H9 (cell line): ENCODE measurements around the gene ATP8A2. TPM values are rescaled to one million over a fixed set of nuclear protein-coding genes. Genes with fewer than 3 reads are reported as not detected.

Source experiments
- DNase-seq: peaks from one replicate; pipeline ENCODE4 v3.0.0-alpha.2; 2017
- H2AFZ ChIP-seq: one replicate; pipeline ENCODE4 v1.6.1; 2013; ENCODE audit warnings: mild to moderate bottlenecking, low read length, control low read depth, moderate library complexity
- H2AK5ac ChIP-seq: 2 replicates; pipeline ENCODE4 v1.6.1; 2013; ENCODE audit warnings: low read length, control low read depth, mixed read lengths; ENCODE audit not compliant: insufficient read length
- H2BK120ac ChIP-seq: one replicate; pipeline ENCODE4 v1.6.1; 2013; ENCODE audit warnings: low read depth, mild to moderate bottlenecking, low read length, control low read depth, inconsistent platforms; ENCODE audit not compliant: poor library complexity, severe bottlenecking
- H2BK12ac ChIP-seq: 2 replicates; pipeline ENCODE4 v1.6.1; 2013; ENCODE audit warnings: low read length, control low read depth, mixed read lengths, low read depth; ENCODE audit not compliant: insufficient read length
- H2BK15ac ChIP-seq: 2 replicates; pipeline ENCODE4 v1.6.1; 2013; ENCODE audit warnings: low read depth, low read length, control low read depth
- H2BK20ac ChIP-seq: one replicate; pipeline ENCODE4 v1.6.1; 2013; ENCODE audit warnings: low read depth, mild to moderate bottlenecking, low read length, control low read depth, inconsistent platforms; ENCODE audit not compliant: poor library complexity, severe bottlenecking
- H2BK5ac ChIP-seq: 2 replicates; pipeline ENCODE4 v1.6.1; 2013; ENCODE audit warnings: low read length, control low read depth, mixed read lengths; ENCODE audit not compliant: insufficient read length
- H3K14ac ChIP-seq: 2 replicates; pipeline ENCODE4 v1.6.1; 2013; ENCODE audit warnings: low read length, control low read depth; ENCODE audit not compliant: insufficient read depth
- H3K18ac ChIP-seq: 2 replicates; pipeline ENCODE4 v1.6.1; 2013; ENCODE audit warnings: low read depth, mild to moderate bottlenecking, mixed read lengths, low read length, control low read depth; ENCODE audit not compliant: insufficient read length
- H3K23ac ChIP-seq: 2 replicates; pipeline ENCODE4 v1.6.1; 2013; ENCODE audit warnings: low read length, control low read depth, mixed read lengths, low read depth; ENCODE audit not compliant: insufficient read length
- H3K23me2 ChIP-seq: 2 replicates; pipeline ENCODE4 v1.6.1; 2013; ENCODE audit warnings: low read depth, mild to moderate bottlenecking, mixed read lengths, low read length, control low read depth; ENCODE audit not compliant: insufficient read length, poor library complexity, severe bottlenecking
- H3K27ac ChIP-seq: 2 replicates; pipeline ENCODE4 v1.5.1; 2013; ENCODE audit warnings: low read length, control low read depth, mixed read lengths, low read depth; ENCODE audit not compliant: insufficient read length
- H3K27me3 ChIP-seq: 2 replicates; pipeline ENCODE4 v1.6.1; 2013; ENCODE audit warnings: low read length, control low read depth, inconsistent platforms; ENCODE audit not compliant: insufficient read depth
- H3K4ac ChIP-seq: 2 replicates; pipeline ENCODE4 v1.6.1; 2013; ENCODE audit warnings: low read depth, mild to moderate bottlenecking, control low read depth, inconsistent platforms, low read length, moderate library complexity
- H3K4me1 ChIP-seq: 2 replicates; pipeline ENCODE4 v1.6.1; 2013; ENCODE audit warnings: low read length, control low read depth, inconsistent platforms; ENCODE audit not compliant: insufficient read depth
- H3K4me2 ChIP-seq: 2 replicates; pipeline ENCODE4 v1.6.1; 2013; ENCODE audit warnings: low read length, control low read depth, mixed read lengths; ENCODE audit not compliant: insufficient read length, insufficient read depth
- H3K56ac ChIP-seq: 2 replicates; pipeline ENCODE4 v1.6.1; 2013; ENCODE audit warnings: low read depth, mild to moderate bottlenecking, mixed read lengths, low read length, control low read depth; ENCODE audit not compliant: insufficient read length
- H3K79me1 ChIP-seq: 2 replicates; pipeline ENCODE4 v1.6.1; 2013; ENCODE audit warnings: low read depth, mild to moderate bottlenecking, moderate library complexity, low read length, control low read depth, inconsistent platforms; ENCODE audit not compliant: insufficient read depth, poor library complexity, severe bottlenecking
- H3K79me2 ChIP-seq: 2 replicates; pipeline ENCODE4 v1.6.1; 2013; ENCODE audit warnings: low read length, control low read depth, inconsistent platforms; ENCODE audit not compliant: insufficient read depth
- H3K9ac ChIP-seq: 2 replicates; pipeline ENCODE4 v1.6.1; 2013; ENCODE audit warnings: low read length, control low read depth, mixed read lengths; ENCODE audit not compliant: insufficient read length; ENCODE audit errors: extremely low read depth
- H3K9me3 ChIP-seq: one replicate; pipeline ENCODE4 v1.6.1; 2013; ENCODE audit warnings: low read depth, low read length, inconsistent platforms; ENCODE audit not compliant: control insufficient read depth
- H3T11ph ChIP-seq: one replicate; pipeline ENCODE4 v1.6.1; 2013; ENCODE audit warnings: mild to moderate bottlenecking, low read length, control low read depth, inconsistent platforms
- H4K20me1 ChIP-seq: one replicate; pipeline ENCODE4 v1.6.1; 2013; ENCODE audit not compliant: control insufficient read depth, insufficient read length, insufficient read depth
- H4K5ac ChIP-seq: 2 replicates; pipeline ENCODE4 v1.6.1; 2013; ENCODE audit warnings: low read depth, mild to moderate bottlenecking, mixed read lengths, low read length, control low read depth; ENCODE audit not compliant: insufficient read length
- H4K8ac ChIP-seq: replicated peaks from 2 replicates; pipeline ENCODE4 v1.6.1; 2013; ENCODE audit warnings: low read length, control low read depth, mixed read lengths, low read depth; ENCODE audit not compliant: insufficient read length
- H4K91ac ChIP-seq: 2 replicates; pipeline ENCODE4 v1.6.1; 2013; ENCODE audit warnings: low read depth, mild to moderate bottlenecking, moderate library complexity, mixed read lengths, low read length, control low read depth; ENCODE audit not compliant: insufficient read length
- H3K27ac Mint-ChIP-seq, 3 experiments: 2 replicates in 2 of 3; 3 replicates in 1 of 3; pipeline ENCODE4 v1.8.0; 2020 to 2021; ENCODE audit warnings: mixed read lengths in 3 of 3, mild to moderate bottlenecking in 1 of 3, moderate library complexity in 1 of 3
- H3K27me3 Mint-ChIP-seq: 2 replicates; pipeline ENCODE4 v1.8.0; 2021; ENCODE audit warnings: low read depth, mild to moderate bottlenecking, moderate library complexity, mixed read lengths
- H3K36me3 Mint-ChIP-seq, 3 experiments: 2 replicates in 2 of 3; 3 replicates in 1 of 3; pipeline ENCODE4 v1.8.0; 2020 to 2021; ENCODE audit warnings: low read depth in 3 of 3, mixed read lengths in 3 of 3; ENCODE audit not compliant: insufficient read depth in 1 of 3
- H3K4me1 Mint-ChIP-seq, 2 experiments: 2 replicates each; pipeline ENCODE4 v1.8.0; 2020; ENCODE audit warnings: mixed read lengths in 2 of 2
- H3K4me3 Mint-ChIP-seq, 2 experiments: 2 replicates in 1 of 2; 3 replicates in 1 of 2; pipeline ENCODE4 v1.8.0; 2020 to 2021; ENCODE audit warnings: mild to moderate bottlenecking in 2 of 2, mixed read lengths in 2 of 2, moderate library complexity in 1 of 2
- H3K9me3 Mint-ChIP-seq, 2 experiments: 2 replicates in 1 of 2; 3 replicates in 1 of 2; pipeline ENCODE4 v1.8.0; 2020; ENCODE audit warnings: mild to moderate bottlenecking in 2 of 2, mixed read lengths in 2 of 2, moderate library complexity in 1 of 2
- WGBS: extraction: QIAGEN DNeasy Blood & Tissue Kit; methylation state at CpG from one replicate; pipeline ENCODE4 v1.1.7; 2013; ENCODE audit warnings: missing lambda C conversion rate, low lambda C conversion rate, mixed read lengths; ENCODE audit not compliant: insufficient read length; ENCODE audit errors: extremely low coverage; 5-methylcytosine and 5-hydroxymethylcytosine counted together
- total RNA-seq: library from RNA; stranded (reverse); gene quantifications from 2 replicates; pipeline ENCODE4 v1.2.1, GENCODE V29; 2021
- TF ChIP-seq, protein P1 (sequence below): fragments of 200-600 bp; sonication (generic); conservative IDR thresholded peaks from 3 replicates; pipeline ENCODE4 v1.8.0; 2021; ENCODE audit warnings: antibody characterized with exemption, mild to moderate bottlenecking

The ATP8A2 gene
- total RNA-seq, 1 experiment from 2014 or later: 18.2 TPM

DNA sequence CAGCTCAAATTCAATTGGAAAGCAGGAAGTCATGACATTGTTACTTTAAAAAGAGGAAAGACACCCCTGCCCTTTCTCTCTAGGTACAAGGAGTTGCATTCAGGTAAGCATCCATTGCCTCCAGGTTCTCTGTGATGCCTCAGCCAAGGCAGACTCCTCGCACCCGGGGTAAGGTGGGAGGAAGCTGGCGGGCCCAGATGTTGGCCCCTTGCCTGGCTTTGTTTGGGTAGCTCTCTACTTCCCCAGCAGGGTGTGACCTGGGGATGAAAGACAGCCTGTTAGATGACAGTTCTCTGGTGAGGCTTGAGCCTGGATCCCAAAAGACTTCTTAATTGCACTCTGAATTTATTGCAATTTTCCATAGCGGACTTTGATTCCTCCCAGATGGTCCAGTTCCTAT, 654.4 kb downstream of the ATP8A2 start:
- no peak overlapping the region for H2BK20ac ChIP-seq
- no peak overlapping the region for H3K27ac ChIP-seq
- no peak overlapping the region for H3K18ac ChIP-seq
- H3K4me3 Mint-ChIP-seq: no peak overlapping the region
- no peaks in the 10 kb centered on the region for H3K23me2 ChIP-seq
- H2BK15ac ChIP-seq: no peak overlapping the region
- H2BK12ac ChIP-seq: no peak overlapping the region
- H3K27ac Mint-ChIP-seq: no peak overlapping the region
- no peak overlapping the region for H3T11ph ChIP-seq
- no peak overlapping the region for H2AK5ac ChIP-seq
- H3K9me3 ChIP-seq: no peaks in the 10 kb centered on the region
- no peaks in the 10 kb centered on the region for H3K79me1 ChIP-seq
- H4K20me1 ChIP-seq: no peaks in the 10 kb centered on the region
- H3K4me2 ChIP-seq: no peak overlapping the region
- peaks cover 0 to 7% (median 5%) of the 10 kb centered on the region in 3 experiments; a peak in 5 of 7 replicates for H3K36me3 Mint-ChIP-seq
- peaks cover 5 to 8% of the 10 kb centered on the region in 2 experiments; a peak in 3 of 5 replicates for H3K9me3 Mint-ChIP-seq
- H3K23ac ChIP-seq: no peak overlapping the region
- no peak overlapping the region for H4K8ac ChIP-seq
- H3K27me3 ChIP-seq: no peaks in the 10 kb centered on the region; the same call in 1 of the 2 replicates
- no CpG with 5 or more reads among the region's 4 CpGs for WGBS
- no peak overlapping the region for H4K5ac ChIP-seq
- no peak overlapping the region for H4K91ac ChIP-seq
- peaks cover 27 to 34% of the 10 kb centered on the region in 2 experiments for H3K4me1 Mint-ChIP-seq
- H2BK120ac ChIP-seq: no peak overlapping the region
- H2BK5ac ChIP-seq: no peak overlapping the region
- H3K14ac ChIP-seq: no peak overlapping the region
- DNase-seq: no peak
- no peak overlapping the region for H2AFZ ChIP-seq
- H3K27me3 Mint-ChIP-seq: no peaks in the 10 kb centered on the region
- H3K4me1 ChIP-seq: peaks cover 6% of the 10 kb centered on the region; the same call in 1 of the 2 replicates
- TF ChIP-seq, protein P1, sequence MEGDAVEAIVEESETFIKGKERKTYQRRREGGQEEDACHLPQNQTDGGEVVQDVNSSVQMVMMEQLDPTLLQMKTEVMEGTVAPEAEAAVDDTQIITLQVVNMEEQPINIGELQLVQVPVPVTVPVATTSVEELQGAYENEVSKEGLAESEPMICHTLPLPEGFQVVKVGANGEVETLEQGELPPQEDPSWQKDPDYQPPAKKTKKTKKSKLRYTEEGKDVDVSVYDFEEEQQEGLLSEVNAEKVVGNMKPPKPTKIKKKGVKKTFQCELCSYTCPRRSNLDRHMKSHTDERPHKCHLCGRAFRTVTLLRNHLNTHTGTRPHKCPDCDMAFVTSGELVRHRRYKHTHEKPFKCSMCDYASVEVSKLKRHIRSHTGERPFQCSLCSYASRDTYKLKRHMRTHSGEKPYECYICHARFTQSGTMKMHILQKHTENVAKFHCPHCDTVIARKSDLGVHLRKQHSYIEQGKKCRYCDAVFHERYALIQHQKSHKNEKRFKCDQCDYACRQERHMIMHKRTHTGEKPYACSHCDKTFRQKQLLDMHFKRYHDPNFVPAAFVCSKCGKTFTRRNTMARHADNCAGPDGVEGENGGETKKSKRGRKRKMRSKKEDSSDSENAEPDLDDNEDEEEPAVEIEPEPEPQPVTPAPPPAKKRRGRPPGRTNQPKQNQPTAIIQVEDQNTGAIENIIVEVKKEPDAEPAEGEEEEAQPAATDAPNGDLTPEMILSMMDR: no peak
- H3K4ac ChIP-seq: no peak overlapping the region
- H3K79me2 ChIP-seq: no peaks in the 10 kb centered on the region
- H3K56ac ChIP-seq: no peak overlapping the region
- no peak overlapping the region for H3K9ac ChIP-seq
